HG03139 (cell line): Measurements from ENCODE around the gene CDKN2C.
A peak's percentile ranks its signal among the peaks of the same experiment; 100 is the strongest.
"Not testable (repeated sequence)": the region's sequence is repeated elsewhere in the genome, so short reads cannot be mapped to it uniquely, and the experiment has no call there.

ENCODE experiments used
- ATAC-seq: cut with Tn5 transposase; IDR thresholded peaks from one replicate; pipeline ENCODE4 v1.9.1; 2021; ENCODE audit not compliant: unreplicated experiment

Gene CDKN2C

GRCh38 chr1:50969611-50970508 is at the start of gene CDKN2C:
CDKN2C (plus strand) TSS chr1:50970245; CDS start chr1:50970369, 124 bp downstream.
- peak; percentile 24 for ATAC-seq

- ATAC-seq = no peak
Observed at GRCh38 chr1:50920409-50920808, 49.6 kb upstream of the CDKN2C start.

- ATAC-seq = no peak
Observed at GRCh38 chr1:50921029-50921428, 49.0 kb upstream of the CDKN2C start.

- no peak for ATAC-seq
Observed at GRCh38 chr1:50923564-50923963, 46.5 kb upstream of the CDKN2C start.

DNA sequence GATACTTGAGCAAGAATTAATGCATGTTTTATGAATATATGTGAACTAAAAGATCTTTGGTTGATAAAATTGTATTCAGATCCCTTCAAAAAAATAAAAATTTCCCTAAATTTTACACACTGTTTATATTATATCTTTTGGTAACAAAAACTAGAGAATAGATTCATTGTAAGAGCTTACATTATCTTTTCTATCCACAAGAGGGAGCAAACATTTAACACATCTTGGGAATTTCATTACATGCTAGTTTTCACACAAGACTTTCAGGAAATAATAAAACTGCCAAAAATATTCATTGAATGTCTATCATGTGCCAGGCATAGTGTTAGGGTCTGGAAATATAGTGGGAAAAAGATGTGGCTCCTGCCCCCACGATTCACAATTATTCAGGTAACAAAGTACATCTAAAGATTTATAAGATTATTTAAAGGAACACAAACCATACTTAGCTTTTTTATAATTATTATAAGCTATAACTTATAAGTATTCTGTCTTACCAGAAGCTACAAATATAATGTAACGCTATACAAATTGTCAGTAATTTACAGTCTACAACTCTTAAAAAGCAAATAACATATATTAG is 40.6 kb upstream of the CDKN2C start:
- no peak for ATAC-seq

GRCh38 chr1:50930193-50930592 is 39.9 kb upstream of the CDKN2C start:
- no peak for ATAC-seq

DNA sequence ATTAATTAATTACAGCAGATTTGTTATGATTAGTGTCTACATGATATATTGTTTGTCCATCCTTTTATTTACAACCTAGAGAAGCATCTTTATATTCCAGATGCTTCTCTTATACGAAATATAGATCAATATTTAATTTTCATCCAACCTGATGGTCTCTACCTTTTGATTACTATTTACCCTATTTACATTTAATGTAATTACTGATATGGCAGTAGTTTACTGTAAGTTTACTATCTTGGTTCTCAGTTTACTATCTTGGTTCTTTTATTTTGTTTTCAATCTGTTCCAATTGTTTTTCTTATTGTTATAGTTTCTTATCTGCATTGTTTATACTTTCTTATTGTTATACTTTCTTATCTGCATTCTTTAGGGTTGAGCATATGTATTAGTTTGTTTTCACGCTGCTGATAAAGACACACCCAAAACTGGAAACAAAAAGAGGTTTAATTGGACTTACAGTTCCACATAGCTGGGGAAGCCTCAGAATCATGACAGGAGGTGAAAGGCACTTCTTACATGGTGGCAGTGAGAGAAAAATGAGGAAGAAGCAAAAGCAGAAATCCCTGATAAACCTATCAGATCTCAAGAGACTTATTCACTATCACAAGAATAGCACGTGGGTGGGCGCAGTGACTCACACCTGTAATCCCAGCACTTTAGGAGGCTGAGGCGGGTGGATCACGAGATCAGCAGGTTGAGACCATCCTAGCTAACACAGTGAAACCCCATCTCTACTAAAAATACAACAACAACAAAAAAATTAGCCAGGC is 38.9 kb upstream of the CDKN2C start:
- no peak for ATAC-seq

- ATAC-seq = not testable (repeated sequence)
Observed at GRCh38 chr1:50932043-50932442, 38.0 kb upstream of the CDKN2C start.

DNA sequence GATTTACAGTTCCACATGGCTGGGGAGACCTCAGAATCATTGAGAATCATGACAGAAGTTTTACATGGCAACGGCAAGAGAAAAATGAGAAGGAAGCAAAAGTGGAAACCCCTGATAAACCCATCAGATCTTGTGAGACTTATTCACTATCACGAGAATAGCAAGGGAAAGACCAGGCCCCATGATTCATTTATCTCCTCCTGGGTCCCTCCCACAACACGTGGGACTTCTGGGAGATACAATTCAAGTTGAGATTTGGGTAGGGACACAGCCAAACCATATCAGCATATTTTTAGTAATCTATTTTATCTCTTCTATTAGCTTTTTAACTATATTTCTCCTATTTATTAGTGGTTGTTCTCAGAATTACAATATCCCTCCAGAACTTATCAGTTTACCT is 36.3 kb upstream of the CDKN2C start:
- ATAC-seq = not testable (repeated sequence)

GRCh38 chr1:50934838-50935237 is 35.2 kb upstream of the CDKN2C start:
- no peak for ATAC-seq

DNA sequence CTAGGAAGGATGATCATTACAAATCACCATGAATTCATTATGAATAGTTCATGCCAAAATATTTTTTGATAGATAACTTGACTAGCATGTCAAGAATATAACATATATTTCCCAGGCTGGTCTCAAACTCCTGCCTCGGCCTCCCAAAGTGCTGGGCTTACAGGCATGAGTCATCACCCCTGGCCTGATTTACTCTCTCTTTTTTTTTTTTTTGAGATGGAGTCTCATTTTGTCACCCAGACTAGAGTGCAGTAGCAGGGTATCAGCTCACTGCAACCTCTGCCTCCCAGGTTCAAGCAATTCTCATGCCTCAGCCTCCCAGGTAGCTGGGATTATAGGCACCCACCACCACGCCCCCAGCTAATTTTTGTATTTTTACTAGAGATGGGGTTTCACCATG is 34.8 kb upstream of the CDKN2C start:
- ATAC-seq = not testable (repeated sequence)

DNA sequence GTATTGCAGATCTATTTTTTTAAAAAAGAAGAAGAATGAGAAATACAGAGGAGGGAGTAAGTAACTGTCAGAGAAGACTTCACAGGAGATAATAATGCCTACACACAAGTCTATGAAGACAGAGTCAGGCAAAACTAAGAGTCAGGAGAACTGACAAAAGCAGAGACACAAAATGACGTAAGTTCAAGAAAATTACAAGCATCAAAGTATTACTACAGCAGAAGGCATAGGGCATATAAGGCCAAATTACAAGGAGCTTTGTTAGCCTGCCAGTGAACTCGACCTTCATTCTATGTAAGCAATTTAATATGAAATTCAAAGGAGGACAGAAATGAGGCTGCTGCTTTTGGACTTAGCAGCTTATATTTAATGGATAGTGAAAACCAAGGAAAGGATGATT is 33.7 kb upstream of the CDKN2C start:
- ATAC-seq = no peak

- ATAC-seq = no peak
Observed at GRCh38 chr1:50940291-50940690, 29.8 kb upstream of the CDKN2C start.

DNA sequence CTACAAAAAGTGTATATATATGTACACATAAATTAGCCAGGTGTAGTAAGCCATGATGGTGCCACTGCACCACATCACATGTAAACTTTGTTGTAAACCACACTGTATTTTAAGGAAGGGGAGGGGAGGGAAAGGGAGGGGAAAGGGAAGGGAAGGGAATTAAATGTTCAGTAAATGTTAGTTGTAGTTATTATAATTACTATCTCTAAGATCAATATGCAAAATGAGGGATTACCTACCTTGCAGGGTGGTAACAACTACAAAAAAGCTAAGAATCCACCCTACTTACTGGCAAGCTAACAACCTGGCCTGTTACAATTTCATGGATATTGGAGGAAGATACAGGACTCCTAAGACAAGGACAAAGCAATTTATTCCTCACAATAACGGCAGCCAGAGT is 27.7 kb upstream of the CDKN2C start:
- ATAC-seq = no peak

GRCh38 chr1:50949286-50949982 is 20.6 kb upstream of the CDKN2C start:
- ATAC-seq = no peak

DNA sequence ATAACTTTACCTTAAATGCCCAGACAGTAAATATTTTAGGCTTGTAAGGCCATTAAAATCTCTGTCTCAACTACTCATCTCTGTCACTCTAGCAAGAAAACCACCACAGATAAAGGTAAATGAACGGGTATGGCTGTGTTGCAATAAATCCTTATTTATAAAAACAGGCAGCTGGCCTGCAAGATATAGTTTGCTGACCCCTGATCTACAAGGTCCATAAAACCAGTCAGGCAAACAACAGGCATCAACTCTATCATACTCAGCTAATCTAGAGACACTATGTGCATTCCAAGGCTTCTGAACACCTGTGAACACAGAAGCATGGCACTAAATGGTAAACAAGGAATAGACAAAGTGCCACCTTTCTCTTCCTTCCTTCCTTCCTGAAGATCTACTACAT is 19.6 kb upstream of the CDKN2C start:
- no peak for ATAC-seq

DNA sequence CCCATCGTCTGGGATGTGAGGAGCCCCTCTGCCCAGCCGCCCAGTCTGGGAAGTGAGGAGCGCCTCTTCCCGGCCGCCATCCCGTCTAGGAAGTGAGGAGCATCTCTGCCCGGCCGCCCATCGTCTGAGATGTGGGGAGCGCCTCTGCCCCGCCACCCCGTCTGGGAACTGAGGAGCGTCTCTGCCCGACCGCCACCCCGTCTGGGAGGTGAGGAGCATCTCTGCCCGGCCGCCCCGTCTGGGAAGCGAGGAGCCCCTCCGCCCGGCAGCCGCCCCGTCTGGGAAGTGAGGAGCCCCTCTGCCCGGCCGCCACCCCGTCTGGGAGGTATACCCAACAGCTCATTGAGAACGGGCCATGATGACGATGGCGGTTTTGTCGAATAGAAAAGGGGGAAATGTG is 17.5 kb upstream of the CDKN2C start:
- ATAC-seq = not testable (repeated sequence)

DNA sequence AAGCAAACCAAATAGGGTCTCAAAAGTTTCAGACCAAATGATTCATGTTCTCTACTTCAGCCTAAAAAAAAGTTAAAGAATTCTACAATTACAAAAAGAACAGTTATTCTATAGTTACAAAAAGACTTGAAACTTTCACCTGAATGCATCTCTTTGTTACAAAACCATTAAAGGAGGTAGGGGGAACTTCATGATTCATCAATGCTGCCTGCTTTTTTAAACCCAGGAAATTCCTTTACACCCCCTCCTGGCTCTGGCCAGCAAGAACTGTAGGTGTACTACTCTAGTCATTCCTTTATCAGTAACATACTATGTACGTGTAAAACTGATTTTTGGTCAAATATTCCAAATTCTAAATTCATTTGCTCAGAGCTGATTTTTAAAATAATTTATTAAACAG is 14.9 kb upstream of the CDKN2C start:
- ATAC-seq = no peak

- ATAC-seq = peak; percentile 5
Observed at GRCh38 chr1:50959303-50959912, 10.6 kb upstream of the CDKN2C start.
